AG09309 (cell line): ENCODE measurements around the gene CXCR6.

Experiments used
- DNase-seq: peaks from one replicate; pipeline ENCODE4 v3.0.0-alpha.2; 2010; ENCODE audit warnings: low read depth
- H3K4me3 ChIP-seq: 2 replicates; pipeline ENCODE4 v1.5.1; 2011; ENCODE audit warnings: mild to moderate bottlenecking, low read depth, low read length, moderate library complexity; ENCODE audit not compliant: control insufficient read depth
- CTCF ChIP-seq: IDR thresholded peaks from 2 replicates; pipeline ENCODE4 v1.5.1; 2011; ENCODE audit warnings: mild to moderate bottlenecking, low read depth, low read length, inconsistent platforms; ENCODE audit not compliant: insufficient read depth, control insufficient read depth; ENCODE audit errors: missing control alignments

Gene CXCR6

DNA sequence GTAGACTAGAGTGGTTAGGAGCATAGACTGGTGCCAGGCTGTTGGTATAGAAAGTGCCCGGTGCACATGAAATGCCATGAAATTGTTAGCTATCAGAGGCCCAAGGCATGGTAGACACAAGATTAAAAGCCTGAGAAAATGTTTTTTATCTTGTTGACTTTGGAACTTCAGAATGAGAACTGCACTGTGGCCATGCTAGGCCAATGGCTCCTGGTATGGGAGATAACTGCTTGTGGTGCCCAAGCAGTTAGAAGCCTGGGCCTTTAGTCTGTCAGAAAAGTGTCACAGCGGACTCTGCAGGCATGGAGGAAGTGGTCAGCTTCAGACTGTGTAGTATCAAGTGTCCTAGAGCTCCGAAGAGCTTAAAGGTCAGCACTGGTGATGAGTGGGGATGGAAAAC is 40.5 kb downstream of the CXCR6 start:
- H3K4me3 ChIP-seq = no peak overlapping the region
- TF ChIP-seq CTCF = no peak
- no peak for DNase-seq

DNA sequence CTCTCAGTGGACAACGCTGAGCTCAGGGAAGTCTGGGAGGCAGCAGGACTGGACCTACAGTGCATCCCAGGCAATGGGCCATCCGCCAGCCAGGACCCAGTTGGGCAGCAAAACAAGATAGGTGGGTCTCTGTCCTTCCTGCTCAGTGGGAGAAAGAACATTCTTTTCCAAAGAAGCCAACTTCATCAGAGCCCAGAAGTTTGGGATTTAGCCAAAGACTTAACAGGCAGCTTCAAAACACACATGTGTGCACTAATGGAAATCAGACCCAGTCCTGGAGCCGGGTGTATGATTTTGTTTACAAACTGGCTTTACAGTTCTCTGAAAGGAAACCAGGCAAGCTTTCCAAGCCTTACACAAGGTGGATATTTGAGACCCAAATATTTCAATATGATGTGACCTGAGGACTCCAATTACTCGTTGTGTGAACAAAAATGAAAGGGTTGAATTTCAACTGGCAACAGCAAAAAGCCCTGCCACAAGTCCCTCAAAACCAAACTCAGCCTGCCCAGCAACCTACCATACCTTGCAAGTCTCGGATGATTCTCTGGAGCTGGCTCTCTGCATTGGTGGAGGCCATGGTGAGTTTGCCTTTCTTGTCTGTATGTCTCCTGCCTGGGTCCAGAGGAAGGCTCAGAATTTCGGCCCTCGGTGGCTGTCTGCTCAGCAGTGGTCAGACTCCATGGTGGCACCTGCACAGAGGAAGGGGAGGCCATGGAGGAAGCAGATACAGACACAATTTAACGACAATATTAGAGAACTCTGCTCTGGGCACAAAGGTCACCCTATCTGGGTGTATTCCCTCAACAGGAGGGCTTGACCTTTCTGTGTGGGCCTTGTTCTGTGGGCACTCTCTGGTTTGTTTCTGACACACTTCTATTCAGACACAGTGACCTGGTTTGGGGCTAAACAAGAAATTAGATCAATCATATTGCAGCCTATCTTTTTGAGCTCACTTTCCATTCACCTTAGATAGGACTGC is 41.4 kb downstream of the CXCR6 start:
- TF ChIP-seq CTCF = no peak
- no peak for DNase-seq
- no peak overlapping the region for H3K4me3 ChIP-seq

DNA sequence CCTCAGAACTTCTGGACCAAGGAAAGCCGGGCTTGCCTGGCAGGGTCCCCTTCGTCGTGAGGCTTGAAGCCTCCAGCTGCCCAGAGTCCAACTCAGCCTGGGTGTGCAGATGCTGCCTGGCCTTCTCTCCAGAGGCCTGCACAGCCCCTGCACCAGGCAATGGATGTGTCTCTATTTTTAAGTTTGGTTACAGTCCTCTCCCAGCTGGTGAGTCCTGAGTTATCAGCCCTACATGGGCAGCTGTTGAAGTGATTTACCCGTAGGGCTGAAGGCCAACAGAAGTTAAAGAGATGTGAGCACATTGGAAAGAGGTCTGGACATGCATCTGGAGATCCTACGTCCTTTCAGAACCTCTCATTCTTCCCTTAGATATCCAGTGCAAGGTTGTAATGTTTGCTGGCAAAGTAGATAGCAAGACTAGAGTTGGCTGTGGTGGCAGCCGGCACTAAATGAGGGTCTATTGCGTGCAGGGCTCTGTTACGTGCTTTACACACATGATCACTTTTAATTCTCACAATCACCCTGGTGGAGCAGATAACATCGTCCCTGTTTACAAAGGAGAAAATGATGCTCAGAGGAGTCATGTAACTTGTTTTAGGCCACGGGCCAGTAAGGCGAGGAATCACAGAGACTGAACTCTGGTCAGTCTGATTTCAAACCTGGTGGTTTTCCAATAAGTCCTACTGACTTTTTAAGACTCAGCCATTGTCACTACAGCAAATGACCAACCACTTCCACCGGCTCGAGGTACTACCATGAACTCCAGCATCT is 42.5 kb downstream of the CXCR6 start:
- TF ChIP-seq CTCF = no peak
- H3K4me3 ChIP-seq = no peak overlapping the region
- no peak for DNase-seq

- TF ChIP-seq CTCF = no peak
- no peak overlapping the region for H3K4me3 ChIP-seq
- DNase-seq = peak; percentile 46
These were observed 43.2 kb downstream of the CXCR6 start for GRCh38 chr3:45986303-45986982.

GRCh38 chr3:45987368-45988291 is 44.4 kb downstream of the CXCR6 start:
- DNase-seq = no peak
- H3K4me3 ChIP-seq = no peak overlapping the region
- no peak for TF ChIP-seq CTCF
